H1 (cell line): ENCODE measurements around the gene ZSCAN30. TPM values are rescaled to one million over a fixed set of nuclear protein-coding genes. Genes with fewer than 3 reads are reported as not detected.

Experiments
- HDAC2 ChIP-seq, 2 experiments: fragments of 300-600 bp in 1 of 2; sonication (generic) in 1 of 2; IDR thresholded peaks; 2 replicates each; pipeline ENCODE4 v1.6.1; 2011 to 2012; ENCODE audit warnings: low read depth in 2 of 2, low read length in 2 of 2, mild to moderate bottlenecking in 2 of 2, moderate library complexity in 2 of 2, borderline replicate concordance in 1 of 2, inconsistent platforms in 1 of 2
- polyA plus RNA-seq, 7 experiments: library from polyadenylated mRNA; depleted of rRNA in 3 of 7; stranded (reverse) in 5 of 7; unstranded in 2 of 7; fragments of >200 nt in 5 of 7; fragments of 200-250 nt in 2 of 7; gene quantifications; 1 replicate in 5 of 7; 2 replicates in 1 of 7; 4 replicates in 1 of 7; pipeline versions ENCODE4 v1.2.1 to v1.2.3, GENCODE V29; 2011 to 2013; ENCODE audit warnings: missing spikeins in 2 of 7, mixed read lengths in 2 of 7
- total RNA-seq: library from RNA; stranded (reverse); fragmentation: NEBNext Ultra II Directional; extraction: Animal tissue kit (Norgen Biotek cat#: 25700); gene quantifications from 2 replicates; pipeline ENCODE4 v1.2.1, GENCODE V29; 2021

The ZSCAN30 gene
- total and polyA plus RNA-seq, 2 of the 8 experiments (the other 6 are each of a cell fraction or from before 2014, with no cell fraction given): 4.4 to 10.3 TPM

GRCh38 chr18:35334212-35334611 is 44.2 kb upstream of the ZSCAN30 start (continued):
- TF ChIP-seq HDAC2 (IDR thresholded peaks at IDR 0.05; ENCODE audit: borderline replicate concordance in 1 of 2, low read depth in 2 of 2, low read length in 2 of 2): no peak
